ENCODE data around the gene APOBEC2.

The APOBEC2 gene

DNA sequence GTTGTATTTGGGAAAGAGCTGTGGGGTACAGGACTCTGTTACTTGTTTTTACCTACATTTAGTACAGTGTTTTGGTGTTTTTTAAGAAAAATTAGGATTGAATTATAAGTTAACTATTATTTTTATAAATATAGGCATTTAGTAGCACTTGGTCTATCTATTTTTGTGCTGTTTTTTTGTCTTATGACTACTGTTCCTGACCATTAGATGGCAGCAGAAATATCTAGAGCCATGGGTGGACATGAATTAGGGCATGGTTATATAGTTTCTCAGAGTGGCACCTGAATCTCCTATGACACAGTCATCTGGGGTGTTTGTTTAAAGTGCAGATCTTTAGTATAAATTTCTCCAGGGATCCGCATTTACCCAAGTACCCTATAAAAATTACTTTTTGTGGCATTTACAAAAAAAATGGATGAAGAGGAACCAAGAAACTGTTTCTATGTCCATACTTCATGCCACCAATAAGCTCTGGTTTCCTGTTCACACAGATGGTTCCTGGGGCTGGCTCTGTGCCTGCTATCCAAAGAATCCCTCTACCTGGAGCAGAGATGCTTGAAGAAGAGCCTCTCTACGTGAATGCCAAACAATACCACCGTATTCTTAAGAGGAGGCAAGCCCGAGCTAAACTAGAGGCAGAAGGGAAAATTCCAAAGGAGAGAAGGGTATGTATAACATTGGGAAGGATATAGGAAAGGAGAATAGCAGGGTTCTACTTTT, 39.6 kb downstream of the APOBEC2 start:
- DNase-seq = no peak

DNA sequence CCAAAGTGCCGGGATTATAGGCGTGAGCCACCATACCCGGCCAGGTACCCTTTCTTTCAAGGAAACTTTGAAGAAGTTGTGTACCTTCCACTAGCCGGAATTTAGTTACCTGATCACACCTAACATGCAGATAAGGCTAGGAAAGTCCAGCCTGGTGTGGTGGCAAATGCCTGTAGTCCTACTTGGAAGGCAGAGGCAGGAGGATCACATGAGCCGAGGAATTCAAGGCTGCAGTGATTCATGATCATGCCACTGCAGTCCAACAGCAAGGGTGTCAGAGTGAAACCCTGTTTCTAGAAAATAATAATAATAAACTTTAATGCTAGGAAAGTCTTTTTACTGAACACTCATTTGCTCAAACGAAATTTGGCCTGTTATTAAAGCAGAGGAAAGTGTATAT, 40.7 kb downstream of the APOBEC2 start:
- no peak for DNase-seq

GRCh38 chr6:41097467-41098090, 44.6 kb downstream of the APOBEC2 start:
- no peak for DNase-seq

DNA sequence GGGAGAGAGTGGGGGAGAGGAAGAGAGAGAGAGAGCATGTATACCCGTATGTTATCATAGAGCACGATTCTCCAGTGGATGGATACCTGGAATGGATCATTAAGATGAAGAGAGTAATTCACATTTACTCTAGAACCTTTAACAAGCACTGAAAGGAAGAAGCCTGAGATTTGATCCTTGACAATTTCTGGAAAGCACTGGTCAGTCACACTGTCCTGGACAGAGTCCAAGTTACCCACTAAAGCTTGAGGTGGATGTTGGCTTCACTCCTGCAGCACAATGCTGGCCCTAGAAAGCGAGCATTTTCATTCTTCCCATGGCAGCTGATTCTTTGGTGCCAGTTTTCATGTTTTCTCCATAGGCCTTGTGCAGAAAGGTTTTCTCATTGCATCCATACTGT, 45.4 kb downstream of the APOBEC2 start:
- DNase-seq = no peak

GRCh38 chr6:41100871-41101287, 47.9 kb downstream of the APOBEC2 start:
- DNase-seq = no peak

DNA sequence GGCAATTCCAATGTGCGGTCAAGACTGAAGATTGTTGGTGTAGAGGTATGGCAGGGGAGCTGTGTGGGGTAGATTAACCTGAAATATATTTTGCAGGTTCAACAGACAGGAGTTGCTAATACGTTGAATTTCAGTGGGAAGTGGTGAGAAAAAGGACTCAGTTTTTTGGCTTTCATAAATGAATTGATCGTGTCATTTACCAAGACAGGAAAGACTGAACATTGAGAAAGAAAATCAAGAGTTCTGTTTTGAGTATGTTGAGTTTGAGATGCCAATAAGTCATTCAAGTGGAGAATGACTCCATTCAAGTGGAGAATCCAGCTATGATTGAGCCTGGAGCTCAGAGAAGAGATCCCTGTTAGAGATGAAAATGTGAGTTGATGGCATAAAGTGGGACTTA, 50.8 kb downstream of the APOBEC2 start:
- DNase-seq = no peak

- DNase-seq = no peak
Measured at GRCh38 chr6:41111017-41111416, 58.0 kb downstream of the APOBEC2 start.
